Lower leg skin (tissue), 3 donors: ENCODE data around the gene PDE1C.

ENCODE experiments used
- CTCF ChIP-seq, 3 donors: fragments of 450-650 bp; IDR thresholded peaks; one replicate each; pipeline ENCODE4 v1.5.1; 2016; ENCODE audit warnings: antibody characterized with exemption in 3 of 3, mild to moderate bottlenecking in 3 of 3, moderate library complexity in 2 of 3
- POLR2A ChIP-seq, 2 donors: fragments of 450-650 bp; IDR thresholded peaks; one replicate each; pipeline ENCODE4 v1.6.1; 2016 to 2017; ENCODE audit warnings: antibody characterized with exemption in 2 of 2, mild to moderate bottlenecking in 1 of 2, moderate library complexity in 1 of 2

GRCh38 chr7:32108651-32109050, 38.4 kb upstream of the PDE1C start:
- TF ChIP-seq POLR2A (IDR thresholded peaks at IDR 0.05) (no peak), CTCF (IDR thresholded peaks at IDR 0.05) (no peak)
